ENCODE results near the gene PLPP4.

Gene PLPP4

GRCh38 chr10:120508966-120509365 lies 51.9 kb downstream of the PLPP4 start:
- TF ChIP-seq, protein P1, sequence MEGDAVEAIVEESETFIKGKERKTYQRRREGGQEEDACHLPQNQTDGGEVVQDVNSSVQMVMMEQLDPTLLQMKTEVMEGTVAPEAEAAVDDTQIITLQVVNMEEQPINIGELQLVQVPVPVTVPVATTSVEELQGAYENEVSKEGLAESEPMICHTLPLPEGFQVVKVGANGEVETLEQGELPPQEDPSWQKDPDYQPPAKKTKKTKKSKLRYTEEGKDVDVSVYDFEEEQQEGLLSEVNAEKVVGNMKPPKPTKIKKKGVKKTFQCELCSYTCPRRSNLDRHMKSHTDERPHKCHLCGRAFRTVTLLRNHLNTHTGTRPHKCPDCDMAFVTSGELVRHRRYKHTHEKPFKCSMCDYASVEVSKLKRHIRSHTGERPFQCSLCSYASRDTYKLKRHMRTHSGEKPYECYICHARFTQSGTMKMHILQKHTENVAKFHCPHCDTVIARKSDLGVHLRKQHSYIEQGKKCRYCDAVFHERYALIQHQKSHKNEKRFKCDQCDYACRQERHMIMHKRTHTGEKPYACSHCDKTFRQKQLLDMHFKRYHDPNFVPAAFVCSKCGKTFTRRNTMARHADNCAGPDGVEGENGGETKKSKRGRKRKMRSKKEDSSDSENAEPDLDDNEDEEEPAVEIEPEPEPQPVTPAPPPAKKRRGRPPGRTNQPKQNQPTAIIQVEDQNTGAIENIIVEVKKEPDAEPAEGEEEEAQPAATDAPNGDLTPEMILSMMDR (IDR thresholded peaks at IDR 0.05): no peak
- H3K27ac ChIP-seq: no peak overlapping the region
- H3K9me3 ChIP-seq: no peaks in the 10 kb centered on the region
- H3K4me3 ChIP-seq (ENCODE audit: low read depth in 1 of 2, low read length in 1 of 2): no peak overlapping the region
- no peaks in the 10 kb centered on the region for H3K27me3 ChIP-seq
- H3K36me3 ChIP-seq: no peaks in the 10 kb centered on the region
- H3K4me1 ChIP-seq (ENCODE audit: control insufficient read depth in 1 of 2, insufficient read depth in 1 of 2, low read depth in 1 of 2, low read length in 1 of 2): no peaks in the 10 kb centered on the region

DNA sequence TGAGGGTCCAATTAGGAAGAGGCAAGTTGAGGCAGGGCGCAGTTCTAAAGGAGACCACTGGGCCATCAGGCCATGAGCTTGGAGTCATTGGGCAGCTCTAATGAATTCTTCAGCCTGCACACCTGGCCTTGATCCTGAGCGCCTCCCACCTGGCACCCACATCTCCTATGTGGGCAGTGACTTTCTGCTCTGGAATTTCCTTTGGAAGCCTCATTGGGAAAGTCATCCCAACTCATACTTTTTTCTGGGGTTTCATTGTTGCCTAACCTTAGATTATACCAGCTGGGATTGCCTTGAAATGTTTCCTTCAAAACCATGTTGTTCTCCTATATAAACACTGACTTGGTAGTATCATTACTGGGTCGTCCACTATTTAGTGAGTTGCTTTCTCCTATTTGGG lies 54.1 kb downstream of the PLPP4 start:
- Histone ChIP-seq H3K27ac (no peak overlapping the region), H3K27me3 (no peaks in the 10 kb centered on the region), H3K36me3 (no peaks in the 10 kb centered on the region), H3K4me1 (ENCODE audit: control insufficient read depth in 1 of 2, insufficient read depth in 1 of 2, low read depth in 1 of 2, low read length in 1 of 2) (no peaks in the 10 kb centered on the region), H3K9me3 (no peaks in the 10 kb centered on the region), H3K4me3 (ENCODE audit: low read depth in 1 of 2, low read length in 1 of 2) (no peak overlapping the region)
- TF ChIP-seq, protein P1 (IDR thresholded peaks at IDR 0.05): no peak

GRCh38 chr10:120513307-120513796 lies 56.3 kb downstream of the PLPP4 start:
- H3K9me3 ChIP-seq: no peaks in the 10 kb centered on the region
- no peak overlapping the region for H3K4me3 ChIP-seq (ENCODE audit: low read depth in 1 of 2, low read length in 1 of 2)
- H3K4me1 ChIP-seq (ENCODE audit: control insufficient read depth in 1 of 2, insufficient read depth in 1 of 2, low read depth in 1 of 2, low read length in 1 of 2): no peaks in the 10 kb centered on the region
- no peaks in the 10 kb centered on the region for H3K36me3 ChIP-seq
- no peaks in the 10 kb centered on the region for H3K27me3 ChIP-seq
- TF ChIP-seq, protein P1 (IDR thresholded peaks at IDR 0.05): no peak
- no peak overlapping the region for H3K27ac ChIP-seq

DNA sequence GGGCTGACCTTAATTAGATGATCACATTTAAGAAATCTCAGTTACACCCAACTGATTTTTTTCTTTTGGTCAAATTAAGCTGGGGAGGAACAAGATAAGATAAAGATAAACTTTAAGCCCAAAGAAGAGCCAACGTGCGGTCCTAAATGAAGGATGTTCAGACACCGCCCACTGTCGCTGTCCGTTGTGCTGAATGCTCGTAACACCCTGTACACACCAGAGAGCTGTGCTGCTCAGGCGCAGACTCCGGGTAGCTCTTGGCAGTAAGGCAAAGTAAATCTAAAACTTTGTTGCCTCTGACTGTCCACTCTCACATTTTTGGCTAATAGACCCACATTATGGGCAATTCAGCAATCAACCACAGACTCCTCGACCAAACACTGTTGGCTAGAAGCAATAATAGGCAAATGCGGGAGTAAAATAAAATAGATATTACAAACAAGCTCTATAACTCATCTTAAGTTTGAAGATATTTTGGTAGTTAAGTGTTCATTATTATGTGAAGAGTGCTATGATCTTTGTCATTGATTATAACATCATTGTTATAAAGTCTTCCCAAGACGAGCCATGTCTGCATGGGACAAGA lies 57.1 kb downstream of the PLPP4 start:
- TF ChIP-seq, protein P1 (IDR thresholded peaks at IDR 0.05): no peak
- H3K4me3 ChIP-seq (ENCODE audit: low read depth in 1 of 2, low read length in 1 of 2): no peak overlapping the region
- H3K4me1 ChIP-seq (ENCODE audit: control insufficient read depth in 1 of 2, insufficient read depth in 1 of 2, low read depth in 1 of 2, low read length in 1 of 2): no peaks in the 10 kb centered on the region
- no peaks in the 10 kb centered on the region for H3K36me3 ChIP-seq
- no peaks in the 10 kb centered on the region for H3K27me3 ChIP-seq
- no peaks in the 10 kb centered on the region for H3K9me3 ChIP-seq
- no peak overlapping the region for H3K27ac ChIP-seq

DNA sequence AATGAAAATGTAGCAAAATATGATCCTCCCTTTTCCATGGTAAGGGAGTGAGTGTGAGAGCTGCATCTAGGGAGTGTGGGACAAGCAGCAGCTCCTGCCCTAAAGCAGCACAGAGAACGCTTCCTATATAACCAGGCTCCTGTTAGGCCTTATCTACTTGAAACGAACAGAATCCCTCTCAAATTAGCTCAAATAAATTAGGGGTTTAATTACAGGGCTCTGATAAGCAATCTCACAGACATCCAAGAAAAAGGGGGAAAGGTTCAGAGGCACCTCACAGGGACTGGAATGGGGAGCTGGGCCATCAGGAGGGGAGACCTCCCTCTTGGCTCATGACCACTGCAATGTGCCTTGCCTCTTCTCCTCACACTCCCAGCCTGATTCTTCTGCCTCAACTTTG lies 57.9 kb downstream of the PLPP4 start:
- no peak overlapping the region for H3K4me3 ChIP-seq (ENCODE audit: low read depth in 1 of 2, low read length in 1 of 2)
- H3K36me3 ChIP-seq: no peaks in the 10 kb centered on the region
- H3K27me3 ChIP-seq: no peaks in the 10 kb centered on the region
- H3K27ac ChIP-seq: no peak overlapping the region
- TF ChIP-seq, protein P1 (IDR thresholded peaks at IDR 0.05): no peak
- no peaks in the 10 kb centered on the region for H3K4me1 ChIP-seq (ENCODE audit: control insufficient read depth in 1 of 2, insufficient read depth in 1 of 2, low read depth in 1 of 2, low read length in 1 of 2)
- no peaks in the 10 kb centered on the region for H3K9me3 ChIP-seq
